BLaER1 (cell line): ENCODE measurements around the gene NANP.

ENCODE experiments used
- H3K27ac ChIP-seq: shearing (Covaris generic); formaldehyde crosslinking; 2 replicates; pipeline ENCODE4 v1.8.1; 2022
- H3K27me3 ChIP-seq: shearing (Covaris generic); formaldehyde crosslinking; 2 replicates; pipeline ENCODE4 v1.8.1; 2022
- H3K36me3 ChIP-seq: shearing (Covaris generic); formaldehyde crosslinking; 2 replicates; pipeline ENCODE4 v1.8.1; 2022
- H3K4me1 ChIP-seq: shearing (Covaris generic); formaldehyde crosslinking; 2 replicates; pipeline ENCODE4 v1.8.1; 2022
- H3K4me2 ChIP-seq: shearing (Covaris generic); formaldehyde crosslinking; 2 replicates; pipeline ENCODE4 v1.8.1; 2022
- H3K4me3 ChIP-seq: shearing (Covaris generic); formaldehyde crosslinking; 2 replicates; pipeline ENCODE4 v1.8.1; 2022
- H3K9ac ChIP-seq: shearing (Covaris generic); formaldehyde crosslinking; 2 replicates; pipeline ENCODE4 v1.8.1; 2022
- H3K9me3 ChIP-seq: shearing (Covaris generic); formaldehyde crosslinking; 2 replicates; pipeline ENCODE4 v1.8.1; 2022
- H4K20me1 ChIP-seq: shearing (Covaris generic); formaldehyde crosslinking; 2 replicates; pipeline ENCODE4 v1.8.1; 2022
- Cebpa-rat ChIP-seq: shearing (Covaris generic); IDR thresholded peaks from 2 replicates; pipeline ENCODE4 v1.8.1; 2022

NANP gene

DNA sequence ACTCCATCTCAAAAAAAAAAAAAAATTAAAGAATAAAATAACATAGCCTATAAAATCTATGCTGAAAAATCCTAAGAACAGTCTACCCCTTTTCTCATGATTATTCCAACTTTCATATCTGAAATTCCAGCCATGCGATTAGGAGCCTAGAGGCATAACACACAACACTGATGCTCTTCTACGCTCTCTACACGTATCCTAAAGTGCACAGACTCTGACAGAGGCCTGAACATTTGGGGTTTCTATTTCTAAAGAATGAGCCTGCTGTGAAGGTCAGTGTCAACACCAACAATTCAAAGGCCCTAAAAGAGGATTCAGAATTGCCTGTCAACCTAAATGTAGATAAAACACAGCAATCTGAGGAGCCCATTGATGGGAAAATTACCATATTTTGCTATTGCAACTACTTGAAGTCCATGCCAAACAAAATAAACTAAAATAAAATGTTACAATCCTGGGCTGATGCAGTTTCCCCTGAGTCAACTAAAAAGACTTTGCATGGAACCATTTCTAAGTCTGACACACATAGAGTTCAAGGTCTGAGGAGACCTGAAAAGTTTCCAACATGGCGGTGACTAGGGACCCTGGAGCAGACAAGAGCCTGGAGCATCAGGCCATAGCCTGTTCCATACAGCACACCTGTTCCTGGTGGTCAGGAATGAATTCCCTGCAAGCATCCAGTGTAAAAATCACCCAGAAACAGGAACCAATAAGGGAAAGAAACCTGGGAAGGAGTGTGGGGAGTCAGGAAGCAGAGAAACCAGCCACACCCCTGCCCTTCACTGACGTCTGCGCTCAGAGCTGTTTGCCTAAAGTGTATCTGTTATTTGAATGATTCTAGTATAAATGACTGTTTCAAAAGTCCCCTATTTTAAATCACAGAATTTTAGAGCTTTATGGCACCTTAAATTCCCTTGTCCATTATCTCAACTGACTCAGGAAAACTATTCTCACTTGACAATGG, 50.2 kb downstream of the NANP start:
- H3K27me3 ChIP-seq: no peaks in the 10 kb centered on the region
- H3K36me3 ChIP-seq: no peaks in the 10 kb centered on the region
- H3K9ac ChIP-seq: no peak overlapping the region
- peaks cover 13% of the 10 kb centered on the region; the same call in 1 of the 2 replicates for H3K4me1 ChIP-seq
- H4K20me1 ChIP-seq: no peaks in the 10 kb centered on the region
- H3K27ac ChIP-seq: no peak overlapping the region
- H3K9me3 ChIP-seq: no peaks in the 10 kb centered on the region
- H3K4me3 ChIP-seq: no peak overlapping the region
- no peak for TF ChIP-seq Cebpa-rat
- no peak overlapping the region for H3K4me2 ChIP-seq

DNA sequence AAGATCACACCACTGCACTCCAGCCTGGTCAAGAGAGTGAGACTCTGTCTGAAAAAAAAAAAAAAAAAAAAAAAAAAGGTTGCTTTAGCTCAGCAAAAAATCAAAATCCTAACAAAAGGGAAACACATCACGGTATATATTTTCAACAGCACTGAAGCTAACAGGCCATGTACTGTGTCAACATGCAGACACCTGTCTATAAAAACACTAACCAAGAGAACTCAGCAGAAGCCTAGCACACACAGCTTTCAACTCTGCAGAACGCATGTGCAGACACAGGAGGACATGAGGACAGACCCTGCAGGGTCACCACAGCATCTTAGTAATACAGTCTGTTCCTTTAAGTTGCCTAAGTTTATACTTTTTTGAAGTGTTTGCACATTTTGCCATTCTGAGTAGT, 52.0 kb downstream of the NANP start:
- Histone ChIP-seq H3K4me2 (no peak overlapping the region), H3K9ac (no peak overlapping the region), H3K9me3 (no peaks in the 10 kb centered on the region), H3K36me3 (no peaks in the 10 kb centered on the region), H3K27ac (no peak overlapping the region), H3K27me3 (no peaks in the 10 kb centered on the region), H4K20me1 (no peaks in the 10 kb centered on the region), H3K4me1 (peaks cover 13% of the 10 kb centered on the region; the same call in 1 of the 2 replicates), H3K4me3 (no peak overlapping the region)
- no peak for TF ChIP-seq Cebpa-rat

DNA sequence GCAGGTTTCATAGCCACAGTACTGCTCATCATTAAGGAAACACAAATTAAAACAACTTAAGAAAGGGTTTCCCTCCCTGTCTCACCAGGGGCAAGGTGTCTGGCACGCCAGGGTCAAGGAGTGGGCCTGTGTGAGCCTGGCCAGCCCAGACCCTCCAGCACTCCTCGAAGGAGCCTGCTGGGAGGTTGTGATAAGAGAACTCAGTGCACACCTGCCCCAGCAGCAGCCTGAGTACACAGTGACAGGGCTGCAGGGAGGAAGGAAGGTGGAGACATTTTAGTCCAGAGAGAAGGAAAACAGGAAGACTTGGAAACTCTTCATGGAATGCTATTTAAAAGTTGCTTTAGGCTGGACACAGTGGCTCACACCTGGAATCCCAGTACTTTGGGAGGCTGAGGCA, 52.6 kb downstream of the NANP start:
- Histone ChIP-seq H3K4me1 (peaks cover 13% of the 10 kb centered on the region; the same call in 1 of the 2 replicates), H3K9me3 (no peaks in the 10 kb centered on the region), H3K36me3 (no peaks in the 10 kb centered on the region), H3K4me2 (no peak overlapping the region), H4K20me1 (no peaks in the 10 kb centered on the region), H3K9ac (no peak overlapping the region), H3K27ac (no peak overlapping the region), H3K4me3 (no peak overlapping the region), H3K27me3 (no peaks in the 10 kb centered on the region)
- TF ChIP-seq Cebpa-rat: no peak

DNA sequence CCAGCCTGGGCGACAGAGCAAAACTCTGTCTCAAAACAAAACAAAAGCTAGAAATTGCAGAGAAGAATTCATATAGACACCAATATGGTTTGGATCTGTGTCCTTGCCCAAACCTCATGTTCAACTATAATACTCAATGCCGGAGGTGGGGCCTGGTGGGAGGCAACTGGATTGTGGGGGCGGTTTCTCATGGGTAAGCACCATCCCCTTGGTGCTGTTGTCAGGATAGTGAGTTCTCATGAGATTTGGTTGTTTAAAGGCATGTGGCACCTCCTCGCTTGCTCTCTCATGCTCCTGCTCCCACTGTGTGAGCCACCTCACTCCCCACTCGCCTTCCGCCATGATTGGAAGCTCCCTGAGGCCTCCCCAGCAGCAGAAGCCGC, 53.7 kb downstream of the NANP start:
- Histone ChIP-seq H3K36me3 (no peaks in the 10 kb centered on the region), H3K27me3 (no peaks in the 10 kb centered on the region), H3K4me3 (no peak overlapping the region), H3K9me3 (no peaks in the 10 kb centered on the region), H4K20me1 (no peaks in the 10 kb centered on the region), H3K4me1 (peaks cover 7% of the 10 kb centered on the region; the same call in 1 of the 2 replicates), H3K9ac (no peak overlapping the region), H3K4me2 (no peak overlapping the region), H3K27ac (no peak overlapping the region)
- no peak for TF ChIP-seq Cebpa-rat

GRCh38 chr20:25567286-25567685, 56.5 kb downstream of the NANP start:
- Histone ChIP-seq H3K27ac (no peak overlapping the region), H3K4me2 (no peak overlapping the region), H3K4me3 (no peak overlapping the region), H3K9ac (no peak overlapping the region), H3K36me3 (no peaks in the 10 kb centered on the region), H4K20me1 (no peaks in the 10 kb centered on the region), H3K27me3 (no peaks in the 10 kb centered on the region), H3K9me3 (peaks cover 15% of the 10 kb centered on the region), H3K4me1 (peaks cover 6% of the 10 kb centered on the region; the same call in 1 of the 2 replicates)
- no peak for TF ChIP-seq Cebpa-rat

DNA sequence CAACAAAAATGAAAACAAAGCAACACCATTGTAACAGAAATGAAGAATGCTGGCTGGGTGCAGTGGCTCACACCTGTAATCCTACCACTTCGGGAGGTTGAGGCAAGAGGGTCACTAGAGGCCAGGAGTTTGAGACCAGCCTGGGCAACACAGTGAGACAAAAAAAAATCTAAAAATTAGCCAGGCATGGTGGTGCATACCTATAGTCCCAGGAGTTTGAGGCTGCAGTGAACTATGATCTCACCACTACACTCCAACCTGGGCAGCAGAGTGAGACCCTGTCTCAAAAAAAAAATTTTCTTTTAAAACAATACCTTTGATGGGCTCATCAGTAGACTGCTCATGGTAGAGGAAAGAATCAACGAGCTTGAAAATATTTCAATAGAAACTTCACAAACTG, 57.0 kb downstream of the NANP start:
- H4K20me1 ChIP-seq: no peaks in the 10 kb centered on the region
- H3K4me3 ChIP-seq: no peak overlapping the region
- H3K9ac ChIP-seq: no peak overlapping the region
- H3K27ac ChIP-seq: no peak overlapping the region
- peaks cover under 1% of the 10 kb centered on the region; the same call in 1 of the 2 replicates for H3K4me1 ChIP-seq
- H3K4me2 ChIP-seq: no peak overlapping the region
- TF ChIP-seq Cebpa-rat: no peak
- H3K27me3 ChIP-seq: no peaks in the 10 kb centered on the region
- H3K36me3 ChIP-seq: no peaks in the 10 kb centered on the region
- peaks cover 15% of the 10 kb centered on the region for H3K9me3 ChIP-seq

- no peak for TF ChIP-seq Cebpa-rat
- Histone ChIP-seq H4K20me1 (no peaks in the 10 kb centered on the region), H3K9me3 (peaks cover 16% of the 10 kb centered on the region), H3K27me3 (no peaks in the 10 kb centered on the region), H3K4me2 (no peak overlapping the region), H3K36me3 (no peaks in the 10 kb centered on the region), H3K4me3 (no peak overlapping the region), H3K4me1 (no peaks in the 10 kb centered on the region), H3K9ac (no peak overlapping the region), H3K27ac (no peak overlapping the region)
These were observed 58.1 kb downstream of the NANP start for GRCh38 chr20:25565578-25566157.

- no peak overlapping the region for H3K4me3 ChIP-seq
- H3K27ac ChIP-seq: no peak overlapping the region
- no peaks in the 10 kb centered on the region for H3K27me3 ChIP-seq
- H4K20me1 ChIP-seq: no peaks in the 10 kb centered on the region
- H3K36me3 ChIP-seq: 0 out of 2 replicates have a peak, but pooled peaks cover 6% of the 10 kb centered on the region
- TF ChIP-seq Cebpa-rat: no peak
- no peaks in the 10 kb centered on the region for H3K4me1 ChIP-seq
- peaks cover 22% of the 10 kb centered on the region for H3K9me3 ChIP-seq
- no peak overlapping the region for H3K9ac ChIP-seq
- no peak overlapping the region for H3K4me2 ChIP-seq
These were observed 59.9 kb downstream of the NANP start for GRCh38 chr20:25563876-25564275.

- 0 out of 2 replicates have a peak, but pooled peaks cover 10% of the 10 kb centered on the region for H3K36me3 ChIP-seq
These were observed 60.5 kb downstream of the NANP start for GRCh38 chr20:25563362-25563761.

More at GRCh38 chr20:25563362-25563761, 60.5 kb downstream of the NANP start:
- no peak overlapping the region for H3K9ac ChIP-seq
- H3K4me3 ChIP-seq: no peak overlapping the region
- no peaks in the 10 kb centered on the region for H3K27me3 ChIP-seq
- H3K4me1 ChIP-seq: no peaks in the 10 kb centered on the region
- TF ChIP-seq Cebpa-rat: no peak
- H3K9me3 ChIP-seq: peaks cover 22% of the 10 kb centered on the region
- no peak overlapping the region for H3K27ac ChIP-seq
- no peaks in the 10 kb centered on the region for H4K20me1 ChIP-seq
- H3K4me2 ChIP-seq: no peak overlapping the region
